ENCODE data around the gene DGKD. TPM values are rescaled to one million over a fixed set of nuclear protein-coding genes. Genes with fewer than 3 reads are reported as not detected.

Gene DGKD
- total RNA-seq, 6 donors from 2014 or later: 50.0 to 141 (median 75.6) TPM

DNA sequence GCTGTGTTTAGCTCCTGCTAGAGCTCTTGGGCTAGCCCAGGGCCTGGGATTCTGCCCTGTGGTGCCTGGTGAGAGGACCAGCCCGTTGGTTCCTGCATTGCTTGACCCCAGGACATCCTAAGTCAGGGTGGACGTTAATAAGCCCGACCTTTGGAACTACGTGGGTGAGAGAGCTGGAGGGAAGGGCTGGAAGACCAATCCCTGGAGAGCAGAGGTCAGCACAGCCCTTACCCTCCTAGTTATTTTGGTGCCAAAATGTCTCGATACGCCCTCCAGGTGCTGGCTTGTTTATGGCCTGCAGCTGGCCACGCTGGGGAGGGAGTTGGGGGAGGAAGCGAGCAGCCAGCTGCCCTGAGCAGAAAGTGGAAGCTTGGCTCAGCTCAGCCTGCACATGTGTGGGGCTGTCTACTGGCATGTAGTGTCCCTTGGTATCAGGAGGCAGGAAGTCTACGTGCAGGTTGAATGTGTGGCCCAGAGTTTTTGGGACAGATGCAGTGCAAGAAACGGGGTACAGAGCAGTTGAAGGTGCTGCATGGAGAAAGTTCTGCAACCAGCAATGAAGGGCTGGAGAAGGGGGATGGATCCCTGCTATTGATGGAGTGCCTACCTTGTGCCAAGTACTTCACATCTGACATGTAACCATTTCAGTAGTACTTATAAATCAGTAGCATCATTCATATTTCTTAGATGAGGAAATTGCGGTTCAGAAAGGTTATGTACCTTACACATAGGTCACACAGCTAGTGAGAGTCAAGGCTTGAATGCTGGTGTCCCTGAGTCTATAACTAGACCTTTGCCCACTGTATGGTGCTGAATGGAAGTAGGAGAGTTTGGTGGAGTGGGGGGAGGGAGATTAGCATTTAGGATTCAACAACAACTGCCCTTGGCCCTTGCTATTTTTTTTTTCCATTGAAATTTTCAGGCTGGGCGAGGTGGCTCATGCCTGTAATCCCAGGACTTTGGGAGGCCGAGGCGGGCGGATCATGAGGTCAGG, 5.0 kb upstream of the DGKD start:
- Histone ChIP-seq H3K27ac (peak overlapping the region in 1 of 4 donors; percentile 15), H3K27me3 (no peaks in the 10 kb centered on the region), H3K36me3 (no peaks in the 10 kb centered on the region), H3K9me3 (no peaks in the 10 kb centered on the region), H3K4me1 (peaks cover 9 to 20% (median 17%) of the 10 kb centered on the region in 4 donors), H3K4me3 (no peak overlapping the region)
- TF ChIP-seq, protein P1, sequence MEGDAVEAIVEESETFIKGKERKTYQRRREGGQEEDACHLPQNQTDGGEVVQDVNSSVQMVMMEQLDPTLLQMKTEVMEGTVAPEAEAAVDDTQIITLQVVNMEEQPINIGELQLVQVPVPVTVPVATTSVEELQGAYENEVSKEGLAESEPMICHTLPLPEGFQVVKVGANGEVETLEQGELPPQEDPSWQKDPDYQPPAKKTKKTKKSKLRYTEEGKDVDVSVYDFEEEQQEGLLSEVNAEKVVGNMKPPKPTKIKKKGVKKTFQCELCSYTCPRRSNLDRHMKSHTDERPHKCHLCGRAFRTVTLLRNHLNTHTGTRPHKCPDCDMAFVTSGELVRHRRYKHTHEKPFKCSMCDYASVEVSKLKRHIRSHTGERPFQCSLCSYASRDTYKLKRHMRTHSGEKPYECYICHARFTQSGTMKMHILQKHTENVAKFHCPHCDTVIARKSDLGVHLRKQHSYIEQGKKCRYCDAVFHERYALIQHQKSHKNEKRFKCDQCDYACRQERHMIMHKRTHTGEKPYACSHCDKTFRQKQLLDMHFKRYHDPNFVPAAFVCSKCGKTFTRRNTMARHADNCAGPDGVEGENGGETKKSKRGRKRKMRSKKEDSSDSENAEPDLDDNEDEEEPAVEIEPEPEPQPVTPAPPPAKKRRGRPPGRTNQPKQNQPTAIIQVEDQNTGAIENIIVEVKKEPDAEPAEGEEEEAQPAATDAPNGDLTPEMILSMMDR (IDR thresholded peaks at IDR 0.05): no peak
- no peak for TF ChIP-seq POLR2A (IDR thresholded peaks at IDR 0.05)
- TF ChIP-seq EP300 (IDR thresholded peaks at IDR 0.05): no peak
- TF ChIP-seq POLR2AphosphoS5 (IDR thresholded peaks at IDR 0.05): no peak
- ATAC-seq (ENCODE audit: low FRiP score in 2 of 2): peak; percentile 37 to 60
- peak in 1 of 2 donors; percentile 64 for DNase-seq
- WGBS, 2 donors: 53 to 65% methylated on average over 12 to 15 of the region's 15 CpGs

DNA sequence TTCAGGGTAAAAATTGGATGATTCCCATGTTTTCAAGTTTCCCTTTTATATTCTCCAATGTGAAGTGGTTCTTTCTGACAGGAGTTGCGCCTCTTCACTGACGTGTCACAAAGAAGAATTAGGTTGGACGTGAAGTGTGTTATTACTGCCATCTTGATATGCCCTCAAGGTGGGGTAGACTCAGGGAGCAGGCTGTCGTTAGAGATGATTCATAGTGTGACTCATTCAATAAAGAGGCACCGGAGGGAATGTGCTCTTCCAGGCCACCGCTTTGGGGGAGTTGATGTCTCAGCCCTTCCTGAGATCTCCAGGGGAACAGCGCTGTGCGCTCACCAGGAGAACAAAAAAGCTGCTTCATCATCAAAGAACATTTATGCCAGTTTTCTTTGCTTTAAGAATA, 3.6 kb upstream of the DGKD start:
- no peak overlapping the region for H3K4me3 ChIP-seq
- DNase-seq (peak in 1 of 2 donors; percentile 39), ATAC-seq (ENCODE audit: low FRiP score in 2 of 2) (peak in 1 of 2 donors; percentile 43)
- H3K4me1 ChIP-seq: peaks cover 9 to 29% (median 21%) of the 10 kb centered on the region in 4 donors
- no peak overlapping the region for H3K27ac ChIP-seq
- TF ChIP-seq EP300 (IDR thresholded peaks at IDR 0.05): no peak
- TF ChIP-seq, protein P1 (IDR thresholded peaks at IDR 0.05): no peak
- no peak for TF ChIP-seq POLR2A (IDR thresholded peaks at IDR 0.05)
- TF ChIP-seq POLR2AphosphoS5 (IDR thresholded peaks at IDR 0.05): no peak
- no peaks in the 10 kb centered on the region for H3K27me3 ChIP-seq
- no peaks in the 10 kb centered on the region for H3K9me3 ChIP-seq
- no peaks in the 10 kb centered on the region for H3K36me3 ChIP-seq
- 37 to 39% methylated on average over 8 of the region's 8 CpGs for WGBS, 2 donors

DNA sequence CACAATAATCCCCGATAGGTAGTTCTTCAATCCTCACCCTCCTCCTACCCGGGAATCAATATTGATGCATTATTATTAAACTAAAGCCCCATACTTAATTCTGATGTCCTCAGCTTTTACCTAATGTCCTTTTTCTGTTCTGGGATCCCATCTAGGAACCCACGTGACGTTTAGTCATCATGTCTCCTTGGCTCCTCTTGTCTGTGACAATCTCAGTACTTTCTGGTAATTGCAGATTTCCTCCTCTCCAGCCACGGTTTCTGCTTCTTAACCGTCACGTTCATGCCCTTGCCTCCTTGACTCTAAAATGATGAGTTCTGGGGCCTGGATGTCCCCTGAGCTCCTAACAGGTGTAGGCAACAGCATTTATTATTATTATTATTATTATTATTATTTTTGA, 2.9 kb upstream of the DGKD start:
- no peak overlapping the region for H3K27ac ChIP-seq
- WGBS, 2 donors: 72 to 78% methylated on average over 7 of the region's 7 CpGs
- H3K4me3 ChIP-seq: no peak overlapping the region
- H3K36me3 ChIP-seq: no peaks in the 10 kb centered on the region
- H3K27me3 ChIP-seq: no peaks in the 10 kb centered on the region
- ATAC-seq (ENCODE audit: low FRiP score in 2 of 2): no peak
- TF ChIP-seq, protein P1 (IDR thresholded peaks at IDR 0.05): no peak
- TF ChIP-seq POLR2A (IDR thresholded peaks at IDR 0.05) (no peak), EP300 (IDR thresholded peaks at IDR 0.05) (no peak), POLR2AphosphoS5 (IDR thresholded peaks at IDR 0.05) (no peak)
- no peak for DNase-seq
- no peaks in the 10 kb centered on the region for H3K9me3 ChIP-seq
- peaks cover 15 to 36% (median 28%) of the 10 kb centered on the region in 4 donors for H3K4me1 ChIP-seq

DNA sequence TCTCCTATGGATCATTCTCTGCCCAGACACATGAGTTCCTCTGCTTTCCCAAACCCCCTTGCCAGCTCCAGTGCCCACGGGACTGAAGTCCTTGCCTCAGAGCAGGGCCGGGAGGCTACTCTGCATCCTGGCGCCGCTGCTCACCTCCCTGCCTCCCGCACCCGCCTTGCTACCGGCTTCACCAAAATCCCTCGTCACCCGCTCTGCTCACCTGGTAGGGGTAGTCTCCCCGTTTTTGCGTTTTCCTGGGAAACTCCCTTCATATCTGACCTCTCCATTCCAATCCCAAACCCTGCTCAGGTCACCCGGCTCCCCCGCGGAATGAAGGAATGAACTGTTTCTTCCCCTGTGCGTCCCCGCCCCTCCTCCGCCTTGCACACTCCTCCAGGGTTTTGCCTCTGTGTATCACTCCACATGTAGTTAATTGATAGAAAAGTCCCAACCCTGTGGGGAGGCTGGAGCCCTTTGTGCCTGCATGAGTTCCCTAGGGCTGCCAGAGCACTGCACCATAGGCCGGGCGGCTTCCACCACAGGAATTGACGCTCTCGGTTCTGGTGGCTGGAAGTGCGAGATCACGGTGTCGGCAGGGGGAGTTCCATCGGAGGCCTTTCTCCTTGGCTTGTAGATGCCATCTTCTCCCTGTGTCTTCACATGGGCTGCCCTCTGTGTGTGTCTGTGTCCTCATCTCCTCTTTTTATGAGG, 2.0 kb upstream of the DGKD start:
- DNase-seq (no peak), ATAC-seq (ENCODE audit: low FRiP score in 2 of 2) (no peak)
- Histone ChIP-seq H3K4me3 (no peak overlapping the region), H3K4me1 (peaks cover 22 to 45% (median 35%) of the 10 kb centered on the region in 4 donors), H3K27me3 (no peaks in the 10 kb centered on the region), H3K27ac (no peak overlapping the region), H3K36me3 (no peaks in the 10 kb centered on the region), H3K9me3 (no peaks in the 10 kb centered on the region)
- WGBS, 2 donors: 97 to 98% methylated on average over 25 of the region's 25 CpGs
- no peak for TF ChIP-seq POLR2AphosphoS5 (IDR thresholded peaks at IDR 0.05)
- TF ChIP-seq, protein P1 (IDR thresholded peaks at IDR 0.05): no peak
- TF ChIP-seq EP300 (IDR thresholded peaks at IDR 0.05): no peak
- TF ChIP-seq POLR2A (IDR thresholded peaks at IDR 0.05): no peak
